GM12865 (cell line): ENCODE measurements around the gene PSMA7.
"Not testable (repeated sequence)": the region's sequence is repeated elsewhere in the genome, so short reads cannot be mapped to it uniquely, and the experiment has no call there.

Experiments
- DNase-seq: peaks from one replicate; pipeline ENCODE4 v3.0.0; 2010; ENCODE audit warnings: low read depth
- H3K4me3 ChIP-seq: 2 replicates; pipeline ENCODE4 v1.5.1; 2011; ENCODE audit warnings: mild to moderate bottlenecking, low read depth, low read length, control low read depth
- CTCF ChIP-seq: IDR thresholded peaks from 2 replicates; pipeline ENCODE4 v1.5.1; 2011; ENCODE audit warnings: low read length, control low read depth, low read depth, inconsistent platforms; ENCODE audit not compliant: insufficient read depth; ENCODE audit errors: missing control alignments

The PSMA7 gene

GRCh38 chr20:62148908-62149314 is 5.7 kb upstream of the PSMA7 start:
- DNase-seq, result no peak
- no peak for TF ChIP-seq CTCF
- no peak overlapping the region for H3K4me3 ChIP-seq

- DNase-seq, H3K4me3 ChIP-seq: not testable (repeated sequence)
Observed at GRCh38 chr20:62148383-62148782, 5.2 kb upstream of the PSMA7 start.

GRCh38 chr20:62147528-62147927 is 4.3 kb upstream of the PSMA7 start:
- no peak for TF ChIP-seq CTCF

GRCh38 chr20:62147125-62147524 is 3.9 kb upstream of the PSMA7 start:
- no peak overlapping the region for H3K4me3 ChIP-seq
- no peak for DNase-seq
- TF ChIP-seq CTCF, result no peak

More at GRCh38 chr20:62147528-62147927, 4.3 kb upstream of the PSMA7 start:
- H3K4me3 ChIP-seq, result no peak overlapping the region
- no peak for DNase-seq

- DNase-seq, result no peak
- TF ChIP-seq CTCF, result no peak
- H3K4me3 ChIP-seq, result no peak overlapping the region
Observed at GRCh38 chr20:62146019-62146755, 3.0 kb upstream of the PSMA7 start.

GRCh38 chr20:62145688-62146018 is 2.5 kb upstream of the PSMA7 start:
- H3K4me3 ChIP-seq, result no peak overlapping the region
- TF ChIP-seq CTCF, result no peak
- no peak for DNase-seq

- no peak for TF ChIP-seq CTCF
- peak; percentile 59 for DNase-seq
- peak overlapping the region; percentile 72 for H3K4me3 ChIP-seq
Observed at GRCh38 chr20:62143957-62144825, 997 bp upstream of the PSMA7 start.
